Stomach (tissue), 9 donors: ENCODE results near the gene GALNT17. TPM values are rescaled to one million over a fixed set of nuclear protein-coding genes. Genes with fewer than 3 reads are reported as not detected.

Experiments used
- DNase-seq, 2 donors: peaks; one replicate each; pipeline versions ENCODE4 v3.0.0 to v3.0.0-alpha.2; 2013 to 2019
- H3K27ac ChIP-seq, 5 donors: fragments of 200-600 bp in 4 of 5; sonication (generic) in 4 of 5; one replicate each; pipeline ENCODE4 v1.5.1; 2013 to 2019; ENCODE audit warnings: mild to moderate bottlenecking in 1 of 5, moderate library complexity in 1 of 5
- H3K27me3 ChIP-seq, 3 donors: fragments of 200-600 bp; sonication (generic); one replicate each; pipeline ENCODE4 v1.5.1; 2017 to 2019; ENCODE audit warnings: mixed run types in 1 of 3
- H3K36me3 ChIP-seq, 4 donors: fragments of 200-600 bp; sonication (generic); 1 replicate in 3 of 4; 2 replicates in 1 of 4; pipeline ENCODE4 v1.5.1; 2016 to 2019
- H3K4me1 ChIP-seq, 4 donors: fragments of 200-600 bp; sonication (generic); one replicate each; pipeline ENCODE4 v1.5.1; 2016 to 2019
- H3K4me3 ChIP-seq, 4 donors: fragments of 200-600 bp; sonication (generic) in 3 of 4; one replicate each; pipeline ENCODE4 v1.5.1; 2016 to 2019; ENCODE audit warnings: mild to moderate bottlenecking in 1 of 4
- H3K9me3 ChIP-seq, 4 donors: fragments of 200-600 bp; sonication (generic); one replicate each; pipeline ENCODE4 v1.5.1; 2016 to 2019
- CTCF ChIP-seq, 7 experiments: fragments of 450-650 bp in 4 of 7; fragments of 200-600 bp in 3 of 7; sonication (generic) in 3 of 7; IDR thresholded peaks; one replicate each; pipeline ENCODE4 v1.5.1; 2016 to 2019; ENCODE audit warnings: antibody characterized with exemption in 7 of 7, control low read depth in 2 of 7, mild to moderate bottlenecking in 1 of 7
- EP300 ChIP-seq: sonication (generic); formaldehyde crosslinking; IDR thresholded peaks from one replicate; pipeline ENCODE4 v1.6.1; 2017; ENCODE audit warnings: antibody characterized with exemption
- POLR2A ChIP-seq, 4 donors: fragments of 450-650 bp; IDR thresholded peaks; one replicate each; pipeline ENCODE4 v1.6.1; 2016; ENCODE audit warnings: antibody characterized with exemption in 4 of 4, control low read depth in 2 of 4, mild to moderate bottlenecking in 1 of 4, moderate library complexity in 1 of 4
- POLR2AphosphoS5 ChIP-seq, 3 donors: sonication (generic); formaldehyde crosslinking; IDR thresholded peaks; one replicate each; pipeline ENCODE4 v1.6.1; 2016; ENCODE audit warnings: antibody characterized with exemption in 3 of 3
- WGBS, 5 donors: extraction: QIAGEN DNeasy Blood & Tissue Kit in 3 of 5; methylation state at CpG; one replicate each; pipeline versions ENCODE4 v1.1.5 to v1.1.7; 2013 to 2018; 5-methylcytosine and 5-hydroxymethylcytosine counted together
- intact Hi-C: fragments of 100-400 bp; cut with DNase I; formaldehyde crosslinking; loops from one replicate; pipeline ENCODE4 v1.15.1; 2023; ENCODE audit warnings: low total_unique reads
- polyA plus RNA-seq, 3 donors: library from polyadenylated mRNA; stranded (reverse); fragments of 200-250 nt; gene quantifications; one replicate each; pipeline ENCODE4 v1.2.3, GENCODE V29; 2013
- total RNA-seq, 5 donors: library from RNA; depleted of rRNA; stranded (reverse); fragments of >200 nt; gene quantifications; one replicate each; pipeline versions ENCODE4 v1.1.0 to v1.2.3, GENCODE V29; 2014 to 2016
- donor health status: healthy with polysubstance abuse.
- donor health status: Bipolar disorder and iron deficiency.
- donor health status: healthy.

GALNT17 gene
- total and polyA plus RNA-seq, 8 donors = 0.76 to 12.5 (median 1.6) TPM; not detected in 1

GRCh38 chr7:71461572-71461971, 329.6 kb downstream of the GALNT17 start:
- DNase-seq = no peak
- H3K4me3 ChIP-seq = no peak overlapping the region
- TF ChIP-seq POLR2A (IDR thresholded peaks at IDR 0.05) (no peak), CTCF (IDR thresholded peaks at IDR 0.05) (no peak), EP300 (no peak), POLR2AphosphoS5 (IDR thresholded peaks at IDR 0.05) (no peak)
- intact Hi-C loops = no loop called here
- whole genome bisulfite sequencing, 5 donors = 64 to 81% (median 76%) methylated on average over 9 of the region's 9 CpGs
- H3K27me3 ChIP-seq = no peaks in the 10 kb centered on the region
- H3K9me3 ChIP-seq = peaks cover 0 to 9% (median 1%) of the 10 kb centered on the region in 4 donors
- no peaks in the 10 kb centered on the region for H3K36me3 ChIP-seq
- no peaks in the 10 kb centered on the region for H3K4me1 ChIP-seq
- no peak overlapping the region for H3K27ac ChIP-seq

- Histone ChIP-seq H3K27me3 (no peaks in the 10 kb centered on the region), H3K27ac (no peak overlapping the region), H3K4me1 (no peaks in the 10 kb centered on the region), H3K36me3 (no peaks in the 10 kb centered on the region), H3K4me3 (no peak overlapping the region), H3K9me3 (peaks cover 0 to 9% (median 1%) of the 10 kb centered on the region in 4 donors)
- DNase-seq = no peak
- intact Hi-C loops = no loop called here
- WGBS, 5 donors = 55 to 70% (median 63%) methylated on average over 6 of the region's 6 CpGs
- TF ChIP-seq EP300 = no peak
- TF ChIP-seq POLR2A (IDR thresholded peaks at IDR 0.05) = no peak
- TF ChIP-seq CTCF (IDR thresholded peaks at IDR 0.05) = no peak
- TF ChIP-seq POLR2AphosphoS5 (IDR thresholded peaks at IDR 0.05) = no peak
Measured at GRCh38 chr7:71465741-71466189, 333.8 kb downstream of the GALNT17 start.

GRCh38 chr7:71466448-71467145, 334.7 kb downstream of the GALNT17 start:
- TF ChIP-seq POLR2AphosphoS5 (IDR thresholded peaks at IDR 0.05) (no peak), CTCF (IDR thresholded peaks at IDR 0.05) (no peak), EP300 (no peak), POLR2A (IDR thresholded peaks at IDR 0.05) (no peak)
- no peaks in the 10 kb centered on the region for H3K4me1 ChIP-seq
- WGBS, 5 donors = 52 to 74% (median 64%) methylated on average over 5 of the region's 5 CpGs
- H3K36me3 ChIP-seq = no peaks in the 10 kb centered on the region
- no peak overlapping the region for H3K27ac ChIP-seq
- no peak overlapping the region for H3K4me3 ChIP-seq
- no peak for DNase-seq
- peaks cover 0 to 8% (median 1%) of the 10 kb centered on the region in 4 donors for H3K9me3 ChIP-seq
- no peaks in the 10 kb centered on the region for H3K27me3 ChIP-seq
- intact Hi-C loops = no loop called here

DNA sequence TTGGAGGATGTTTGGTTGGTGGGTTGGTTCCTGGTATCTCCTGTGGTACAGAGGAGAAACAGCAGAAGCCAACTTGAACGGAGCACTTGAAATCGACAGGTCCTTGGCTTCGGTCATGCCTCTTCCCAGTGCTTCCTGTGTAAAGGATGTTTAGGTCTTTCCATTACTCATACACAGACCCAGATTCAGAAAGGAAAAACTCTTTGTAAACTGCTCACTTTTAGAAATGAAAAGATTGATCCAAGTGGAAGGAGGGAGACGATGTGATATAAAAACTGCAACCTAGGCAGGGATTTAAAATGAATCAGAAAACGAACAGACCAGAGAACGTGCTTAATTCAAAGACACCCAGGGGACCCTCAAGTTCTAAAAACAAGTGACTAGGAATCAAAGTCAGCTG, 338.4 kb downstream of the GALNT17 start:
- intact Hi-C loops = no loop called here
- Histone ChIP-seq H3K27ac (no peak overlapping the region), H3K36me3 (no peaks in the 10 kb centered on the region), H3K4me3 (no peak overlapping the region), H3K4me1 (no peaks in the 10 kb centered on the region), H3K9me3 (peaks cover 0 to 21% (median 8%) of the 10 kb centered on the region in 4 donors), H3K27me3 (no peaks in the 10 kb centered on the region)
- no peak for TF ChIP-seq POLR2AphosphoS5 (IDR thresholded peaks at IDR 0.05)
- no peak for TF ChIP-seq CTCF (IDR thresholded peaks at IDR 0.05)
- no peak for TF ChIP-seq EP300
- TF ChIP-seq POLR2A (IDR thresholded peaks at IDR 0.05) = no peak
- whole genome bisulfite sequencing, 5 donors = 75 to 86% (median 82%) methylated on average over 6 of the region's 6 CpGs
- DNase-seq = no peak
